Astrocyte of the cerebellum (primary cell): ENCODE results near the gene LDLRAP1.

Experiments used
- DNase-seq: peaks from one replicate; pipeline ENCODE4 v3.0.0-alpha.2; 2011; ENCODE audit warnings: low read depth
- H3K4me3 ChIP-seq: 2 replicates; pipeline ENCODE4 v1.5.1; 2011; ENCODE audit warnings: mild to moderate bottlenecking, low read depth, low read length, moderate library complexity
- CTCF ChIP-seq: IDR thresholded peaks from 2 replicates; pipeline ENCODE4 v1.5.1; 2012; ENCODE audit warnings: low read length, low read depth, moderate library complexity, mild to moderate bottlenecking; ENCODE audit errors: missing control alignments
- in situ Hi-C: cut with HindIII; loops from 2 replicates; pipeline ENCODE4 v1.10.0; 2017; ENCODE audit warnings: low sequenced_read_pairs

Gene LDLRAP1

GRCh38 chr1:25530186-25531081 is 13.0 kb upstream of the LDLRAP1 start:
- no peak for DNase-seq
- H3K4me3 ChIP-seq, result no peak overlapping the region
- in situ Hi-C loops, result no loop called here
- no peak for TF ChIP-seq CTCF

- DNase-seq, result no peak
- TF ChIP-seq CTCF, result no peak
- H3K4me3 ChIP-seq, result no peak overlapping the region
- in situ Hi-C loops, result no loop called here
These were observed 12.3 kb upstream of the LDLRAP1 start for GRCh38 chr1:25531082-25531461.

- DNase-seq, result no peak
- TF ChIP-seq CTCF, result no peak
- in situ Hi-C loops, result no loop called here
- no peak overlapping the region for H3K4me3 ChIP-seq
These were observed 10.4 kb upstream of the LDLRAP1 start for GRCh38 chr1:25532970-25533369.

- TF ChIP-seq CTCF, result no peak
- in situ Hi-C loops, result no loop called here
- no peak overlapping the region for H3K4me3 ChIP-seq
- no peak for DNase-seq
These were observed 9.5 kb upstream of the LDLRAP1 start for GRCh38 chr1:25533775-25534409.

- in situ Hi-C loops, result no loop called here
- TF ChIP-seq CTCF, result no peak
- no peak for DNase-seq
- H3K4me3 ChIP-seq, result no peak overlapping the region
These were observed 9.0 kb upstream of the LDLRAP1 start for GRCh38 chr1:25534410-25534788.

GRCh38 chr1:25536124-25536523 is 7.3 kb upstream of the LDLRAP1 start:
- no peak for TF ChIP-seq CTCF
- in situ Hi-C loops, result no loop called here
- H3K4me3 ChIP-seq, result no peak overlapping the region
- no peak for DNase-seq
